ENCODE data around the gene CEP164. TPM values are rescaled to one million over a fixed set of nuclear protein-coding genes. Genes with fewer than 3 reads are reported as not detected.
"Not testable (repeated sequence)": the region's sequence is repeated elsewhere in the genome, so short reads cannot be mapped to it uniquely, and the experiment has no call there.

CEP164 gene
- polyA plus RNA-seq, 1 donor, result 37.4 TPM

- DNase-seq, result no peak
Observed at GRCh38 chr11:117394221-117394925, 66.7 kb downstream of the CEP164 start.

DNA sequence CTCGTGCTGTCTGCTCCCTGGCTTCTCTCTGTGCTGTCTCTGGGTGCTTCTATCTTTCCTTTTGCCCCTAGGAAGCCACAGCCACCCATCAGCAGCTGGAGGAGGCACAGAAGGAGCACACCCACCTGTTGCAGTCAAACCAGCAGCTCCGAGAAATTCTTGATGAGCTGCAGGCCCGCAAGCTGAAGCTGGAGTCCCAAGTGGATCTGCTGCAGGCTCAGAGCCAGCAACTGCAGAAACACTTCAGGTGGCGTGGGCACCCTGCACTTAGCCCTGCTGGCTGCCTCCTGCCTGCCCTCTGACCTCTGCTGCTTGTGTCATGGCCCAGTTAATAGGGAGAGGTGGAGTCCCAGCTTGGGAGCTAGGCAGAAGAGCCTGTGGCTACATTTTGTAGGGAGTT lies 67.8 kb downstream of the CEP164 start:
- no peak for DNase-seq

DNA sequence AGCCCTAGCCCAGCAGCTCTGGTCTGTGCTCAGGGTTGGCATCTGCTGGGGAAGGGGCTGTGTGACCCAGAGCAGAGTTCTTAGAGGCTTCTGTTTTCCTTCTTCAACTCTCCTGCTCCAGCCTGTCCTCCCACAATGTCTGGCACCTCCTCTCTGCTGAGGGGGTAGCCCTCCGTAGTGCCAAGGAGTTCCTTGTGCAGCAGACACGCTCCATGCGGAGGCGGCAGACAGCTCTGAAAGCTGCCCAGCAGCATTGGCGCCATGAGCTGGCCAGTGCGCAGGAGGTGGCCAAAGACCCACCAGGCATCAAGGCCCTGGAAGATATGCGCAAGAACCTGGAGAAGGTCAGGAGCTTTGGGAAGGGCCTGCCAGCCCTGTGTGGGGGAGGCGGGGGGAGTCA lies 69.3 kb downstream of the CEP164 start:
- DNase-seq, result no peak

DNA sequence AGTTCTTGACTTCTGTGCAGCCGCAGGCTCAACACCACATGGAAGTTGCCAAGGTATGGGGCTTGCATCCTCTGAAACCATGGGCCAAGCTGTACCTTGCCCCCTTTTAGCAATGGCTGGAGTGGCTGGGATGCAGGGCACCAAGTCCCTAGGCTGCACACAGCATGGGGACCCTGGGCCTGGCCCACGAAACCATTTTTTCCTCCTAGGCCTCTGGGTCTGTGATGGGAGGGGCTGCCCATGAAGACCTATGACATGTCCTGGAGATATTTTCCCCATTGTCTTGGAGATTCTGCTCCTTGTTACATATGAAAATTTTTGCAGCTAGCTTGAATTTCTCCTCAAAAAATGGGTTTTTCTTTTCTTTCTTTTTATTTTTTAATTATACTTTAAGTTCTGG lies 71.0 kb downstream of the CEP164 start:
- DNase-seq, result not testable (repeated sequence)

DNA sequence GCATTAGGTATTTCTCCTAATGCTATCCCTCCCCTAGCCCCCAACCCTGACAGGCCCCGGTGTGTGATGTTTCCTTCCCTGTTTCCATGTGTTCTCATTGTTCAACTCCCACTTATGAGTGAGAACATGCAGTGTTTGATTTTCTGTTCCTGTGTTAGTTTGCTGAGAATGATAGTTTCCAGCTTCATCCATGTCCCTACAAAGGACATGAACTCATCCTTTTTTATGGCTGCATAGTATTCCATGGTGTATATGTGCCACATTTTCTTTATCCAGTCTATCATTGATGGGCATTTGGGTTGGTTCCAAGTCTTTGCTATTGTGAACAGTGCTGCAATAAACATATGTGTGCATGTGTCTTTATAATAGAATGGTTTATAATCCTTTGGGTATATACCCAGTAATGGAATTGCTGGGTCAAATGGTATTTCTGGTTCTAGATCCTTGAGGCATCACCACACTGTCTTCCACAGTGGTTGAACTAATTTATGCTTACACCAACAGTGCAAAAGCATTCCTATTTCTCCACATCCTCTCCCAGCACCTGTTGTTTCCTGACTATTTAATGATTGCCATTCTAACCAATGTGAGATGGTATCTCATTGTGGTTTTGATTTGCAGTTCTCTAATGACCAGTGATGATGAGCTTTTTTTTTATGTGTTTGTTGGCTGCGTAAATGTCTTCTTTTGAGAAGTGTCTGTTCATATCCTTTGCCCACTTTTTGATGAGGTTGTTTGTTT lies 71.6 kb downstream of the CEP164 start:
- not testable (repeated sequence) for DNase-seq

DNA sequence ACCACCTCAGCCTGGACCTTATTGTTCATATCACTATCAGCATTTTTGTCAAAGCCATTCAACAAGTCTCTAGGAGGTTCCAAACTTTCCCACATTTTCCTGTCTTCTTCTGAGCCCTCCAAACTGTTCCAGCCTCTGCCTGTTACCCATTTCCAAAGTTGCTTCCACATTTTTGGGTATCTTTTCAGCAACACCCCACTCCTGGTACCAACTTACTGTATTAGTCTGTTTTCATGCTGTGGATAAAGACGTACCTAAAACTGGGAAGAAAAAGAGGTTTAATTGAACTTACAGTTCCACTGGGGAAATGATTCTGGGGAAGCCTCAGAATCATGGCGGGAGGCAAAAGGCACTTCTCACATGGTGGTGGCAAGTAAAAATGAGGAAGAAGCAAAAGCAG lies 78.2 kb downstream of the CEP164 start:
- DNase-seq, result not testable (repeated sequence)

DNA sequence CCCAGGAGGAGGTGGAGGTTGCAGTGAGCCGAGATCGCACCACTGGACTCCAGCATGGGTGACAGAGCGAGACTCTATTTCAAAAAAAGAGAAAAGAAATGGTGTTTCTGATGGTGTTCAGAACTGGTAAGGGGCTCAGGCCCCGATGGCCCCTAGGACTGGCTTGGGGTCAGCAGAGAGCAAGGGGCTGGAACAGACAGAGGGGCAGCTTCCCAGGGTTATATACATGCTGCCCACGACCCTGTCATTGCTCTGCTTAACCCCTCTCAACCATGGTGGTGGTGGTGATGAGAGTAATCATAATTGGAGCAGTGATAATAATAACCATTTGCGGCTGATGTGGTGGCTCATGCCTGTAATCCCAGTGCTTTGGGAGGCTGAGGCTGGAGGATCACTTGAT lies 79.4 kb downstream of the CEP164 start:
- DNase-seq, result no peak

GRCh38 chr11:117408356-117408755 lies 80.7 kb downstream of the CEP164 start:
- no peak for DNase-seq

DNA sequence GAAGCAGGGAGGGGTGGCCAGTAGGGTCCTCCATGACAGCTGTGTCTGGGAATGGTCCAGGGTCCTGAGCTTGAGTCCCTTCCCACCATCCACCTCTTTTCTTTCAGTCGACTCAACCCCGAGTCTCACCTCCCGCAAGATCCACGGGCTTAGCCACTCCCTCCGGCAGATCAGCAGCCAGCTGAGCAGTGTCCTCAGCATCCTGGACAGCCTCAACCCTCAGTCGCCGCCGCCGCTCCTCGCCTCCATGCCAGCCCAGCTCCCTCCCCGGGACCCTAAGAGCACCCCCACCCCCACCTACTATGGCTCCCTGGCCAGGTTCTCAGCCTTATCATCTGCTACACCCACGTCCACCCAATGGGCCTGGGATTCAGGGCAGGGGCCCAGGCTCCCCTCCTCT lies 81.9 kb downstream of the CEP164 start:
- no peak for DNase-seq

GRCh38 chr11:117410238-117410637 lies 82.6 kb downstream of the CEP164 start:
- no peak for DNase-seq

- no peak for DNase-seq
Observed at GRCh38 chr11:117410861-117411710, 83.4 kb downstream of the CEP164 start.

- DNase-seq, result no peak
Observed at GRCh38 chr11:117411736-117412135, 84.1 kb downstream of the CEP164 start.

DNA sequence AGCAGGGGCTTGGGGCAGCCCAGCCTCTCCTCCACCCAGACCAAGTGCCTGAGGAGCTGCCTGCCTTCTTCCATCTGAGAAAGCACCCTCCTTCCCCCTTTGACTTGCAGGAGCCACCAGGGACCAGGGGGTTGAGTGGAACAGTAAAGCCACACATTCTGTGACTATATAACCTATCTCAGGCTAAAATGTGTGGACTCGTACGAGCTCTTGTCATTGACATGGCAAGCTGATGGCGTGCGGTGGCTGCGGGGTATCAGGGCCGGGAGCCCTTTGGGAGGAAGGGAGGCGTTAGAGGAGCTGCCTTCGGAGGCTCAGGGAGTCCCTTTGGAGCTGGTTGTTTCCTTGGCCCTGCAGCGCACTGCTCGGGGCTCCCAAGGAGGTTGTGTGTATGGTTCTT lies 84.5 kb downstream of the CEP164 start:
- no peak for DNase-seq

GRCh38 chr11:117412653-117413275 lies 85.1 kb downstream of the CEP164 start:
- no peak for DNase-seq

- no peak for DNase-seq
Observed at GRCh38 chr11:117413616-117414015, 86.0 kb downstream of the CEP164 start.

GRCh38 chr11:117414724-117415123 lies 87.1 kb downstream of the CEP164 start:
- DNase-seq, result no peak

DNA sequence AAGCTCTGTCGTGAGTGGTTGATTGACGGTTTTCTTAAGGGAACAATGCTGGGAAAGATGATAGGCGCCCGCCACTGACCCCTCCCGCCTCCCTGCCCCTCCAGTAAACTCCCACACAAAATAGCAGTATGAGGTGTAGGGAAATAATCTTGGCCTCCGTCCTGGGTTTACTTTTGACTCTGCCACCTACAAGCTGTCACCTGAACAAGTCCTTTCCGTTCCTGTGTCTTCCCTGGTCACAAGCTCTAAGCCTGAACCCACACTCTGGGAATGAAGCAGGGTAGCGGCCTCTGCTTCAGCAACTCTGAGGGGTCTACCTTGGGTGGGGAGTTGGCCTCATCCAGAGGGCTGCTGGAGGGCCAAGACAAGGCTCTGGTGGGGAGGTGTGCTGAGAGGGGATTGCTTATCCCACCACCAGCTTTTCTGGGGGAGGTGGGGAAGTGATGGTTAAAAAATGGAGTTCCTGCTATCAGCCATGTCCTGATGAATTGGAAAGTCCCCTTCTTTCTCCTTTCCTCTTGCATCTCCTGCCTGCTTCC lies 87.8 kb downstream of the CEP164 start:
- DNase-seq, result no peak

DNA sequence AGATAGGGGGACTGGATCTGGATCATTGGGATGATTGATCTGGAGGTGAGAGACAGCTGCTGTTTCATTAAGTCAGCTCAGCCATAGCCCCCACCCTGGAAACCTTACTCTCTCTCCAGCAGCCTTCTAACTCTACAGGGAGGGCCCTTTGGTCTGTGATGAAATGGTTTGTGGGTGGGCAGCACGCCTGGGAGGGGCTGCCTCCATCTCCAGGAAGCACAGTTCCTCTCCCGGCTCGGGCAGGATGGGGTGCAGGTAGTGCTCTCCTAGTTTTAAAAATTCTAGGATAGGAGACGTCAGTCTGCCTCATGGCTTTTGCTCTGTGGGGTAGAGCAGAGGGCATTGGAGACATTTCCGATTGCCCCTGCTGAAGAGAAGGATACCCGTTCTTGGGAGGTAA lies 89.7 kb downstream of the CEP164 start:
- DNase-seq, result no peak

GRCh38 chr11:117417856-117418255 lies 90.2 kb downstream of the CEP164 start:
- no peak for DNase-seq

- no peak for DNase-seq
Observed at GRCh38 chr11:117418737-117419481, 91.3 kb downstream of the CEP164 start.

DNA sequence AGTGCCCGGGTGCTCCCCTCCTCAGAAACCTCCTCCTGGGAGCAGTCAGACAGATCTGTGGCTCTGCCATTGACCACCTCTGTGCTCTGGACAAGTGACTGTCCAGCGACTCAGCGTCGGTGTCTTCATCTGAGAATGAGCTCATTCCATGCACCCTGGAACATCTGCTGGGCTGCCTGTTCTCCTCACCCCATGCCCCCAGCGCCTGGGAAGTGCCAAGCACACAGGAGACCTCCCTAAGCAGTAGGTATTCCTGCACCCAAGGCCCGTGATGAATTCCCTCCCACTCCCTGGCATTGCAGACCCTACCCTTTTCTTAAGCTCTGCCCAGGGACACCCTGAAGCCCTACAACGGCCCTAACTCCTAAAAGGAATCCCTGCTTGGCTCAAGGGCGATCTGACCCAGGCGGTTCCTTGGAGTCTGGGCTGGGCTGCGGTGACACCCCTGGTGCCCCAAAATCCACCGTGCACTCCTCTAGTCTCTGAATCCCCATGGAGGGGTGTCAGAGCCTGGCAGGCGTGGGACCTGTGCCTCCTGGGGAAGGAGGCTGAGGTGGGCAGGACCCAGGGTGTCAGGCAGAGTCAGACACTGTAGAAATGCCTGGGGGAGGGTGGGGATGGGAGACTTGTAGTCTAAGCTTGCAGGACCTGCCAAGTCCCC lies 92.0 kb downstream of the CEP164 start:
- no peak for DNase-seq
